MM.1S (cell line): Measurements from ENCODE around the gene NTF3.

ENCODE experiments used
- DNase-seq: peaks from one replicate; pipeline ENCODE4 v3.0.0-alpha.2; 2015
- H2AFZ ChIP-seq: fragments of 300-600 bp; sonication (generic); 2 replicates; pipeline ENCODE4 v1.6.0; 2016; ENCODE audit warnings: antibody characterized with exemption, low read length
- H3F3A ChIP-seq: fragments of 300-600 bp; sonication (generic); 2 replicates; pipeline ENCODE4 v1.6.1; 2016; ENCODE audit warnings: mild to moderate bottlenecking, antibody characterized with exemption, low read length, moderate library complexity, mixed read lengths; ENCODE audit not compliant: insufficient read depth
- H3K27ac ChIP-seq: fragments of 300-600 bp; sonication (generic); 2 replicates; pipeline ENCODE4 v1.5.1; 2016; ENCODE audit warnings: mild to moderate bottlenecking, low read length
- H3K27me3 ChIP-seq: fragments of 300-600 bp; sonication (generic); replicated peaks from 2 replicates; pipeline ENCODE4 v1.6.0; 2016; ENCODE audit warnings: low read length; ENCODE audit not compliant: insufficient read depth
- H3K36me3 ChIP-seq: fragments of 300-600 bp; sonication (generic); replicated peaks from 2 replicates; pipeline ENCODE4 v1.6.1; 2016; ENCODE audit warnings: mild to moderate bottlenecking, low read length, mixed read lengths; ENCODE audit not compliant: insufficient read depth
- H3K4me1 ChIP-seq: fragments of 300-600 bp; sonication (generic); 2 replicates; pipeline ENCODE4 v1.6.1; 2016; ENCODE audit warnings: low read length, mixed read lengths
- H3K4me2 ChIP-seq: fragments of 300-600 bp; sonication (generic); 2 replicates; pipeline ENCODE4 v1.6.0; 2016; ENCODE audit warnings: low read depth, low read length
- H3K4me3 ChIP-seq: fragments of 300-600 bp; sonication (generic); 2 replicates; pipeline ENCODE4 v1.5.1; 2016; ENCODE audit warnings: low read length, mixed read lengths
- H3K79me2 ChIP-seq: fragments of 300-600 bp; sonication (generic); 2 replicates; pipeline ENCODE4 v1.6.1; 2016; ENCODE audit warnings: mixed run types, low read length, mixed read lengths
- H3K9ac ChIP-seq: fragments of 300-600 bp; sonication (generic); 2 replicates; pipeline ENCODE4 v1.6.1; 2016; ENCODE audit warnings: low read length, mixed read lengths
- H3K9me2 ChIP-seq: fragments of 300-600 bp; sonication (generic); replicated peaks from 2 replicates; pipeline ENCODE4 v1.6.1; 2016; ENCODE audit warnings: mild to moderate bottlenecking, low read length, mixed read lengths; ENCODE audit not compliant: insufficient read depth
- H3K9me3 ChIP-seq: fragments of 300-600 bp; sonication (generic); replicated peaks from 2 replicates; pipeline ENCODE4 v1.6.1; 2016; ENCODE audit warnings: mild to moderate bottlenecking, low read length, mixed read lengths; ENCODE audit not compliant: insufficient read depth
- H4K20me1 ChIP-seq: fragments of 300-600 bp; sonication (generic); 2 replicates; pipeline ENCODE4 v1.6.1; 2016; ENCODE audit warnings: mild to moderate bottlenecking, low read length, moderate library complexity, mixed read lengths; ENCODE audit not compliant: insufficient read depth
- CTCF ChIP-seq: fragments of 300-600 bp; sonication (generic); IDR thresholded peaks from 2 replicates; pipeline ENCODE4 v1.5.1; 2016; ENCODE audit warnings: antibody characterized with exemption, low read length, mixed read lengths
- EZH2 ChIP-seq: fragments of 300-600 bp; sonication (generic); optimal IDR thresholded peaks from 2 replicates; pipeline ENCODE3; 2017; ENCODE audit warnings: low read depth, mild to moderate bottlenecking, antibody characterized with exemption, low read length, mixed read lengths
- EZH2phosphoT487 ChIP-seq: fragments of 300-600 bp; sonication (generic); IDR thresholded peaks from 2 replicates; pipeline ENCODE4 v1.6.1; 2018; ENCODE audit warnings: antibody characterized with exemption, low read length

Gene NTF3

DNA sequence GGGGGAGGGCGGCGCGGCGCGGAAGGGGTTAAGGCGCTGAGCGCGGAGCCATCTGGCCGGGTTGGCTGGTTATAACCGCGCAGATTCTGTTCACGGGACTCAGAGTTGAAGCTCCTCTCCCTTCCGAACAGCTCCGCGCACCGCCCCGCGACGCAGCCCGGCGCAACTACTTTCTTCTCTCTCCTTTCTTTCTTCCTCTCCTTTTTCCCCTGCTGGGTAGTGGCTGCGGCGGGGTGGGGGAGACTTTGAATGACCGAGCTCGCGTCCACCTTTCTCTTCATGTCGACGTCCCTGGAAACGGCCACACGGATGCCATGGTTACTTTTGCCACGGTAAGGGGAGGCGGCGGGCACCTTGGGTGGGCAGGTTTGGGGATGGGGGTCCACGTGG lies at the start of gene NTF3:
Gene NTF3 (plus strand): TSS at position 98 of the 390 bp plus-strand sequence. CDS start 217 bp downstream, at position 315.
- peaks cover 30% of the 10 kb centered on the region for H3K27me3 ChIP-seq
- DNase-seq: no peak
- no peak within 1 kb of the TSS for H3K9ac ChIP-seq
- H3K9me2 ChIP-seq: no peaks in the 10 kb centered on the region
- H3K4me1 ChIP-seq: no peaks in the 10 kb centered on the region
- no peaks in the 10 kb centered on the region for H4K20me1 ChIP-seq
- peak within 1 kb of the TSS; percentile 81 for H3K4me2 ChIP-seq
- no peaks in the 10 kb centered on the region for H3F3A ChIP-seq
- no peaks in the 10 kb centered on the region for H3K36me3 ChIP-seq
- H2AFZ ChIP-seq: 0 out of 2 replicates have a peak within 1 kb of the TSS, but pooled peaks have one; percentile 56
- peak within 1 kb of the TSS; percentile 46 for H3K4me3 ChIP-seq
- no peaks in the 10 kb centered on the region for H3K9me3 ChIP-seq
- TF ChIP-seq EZH2 (no peak), EZH2phosphoT487 (no peak), CTCF (no peak)
- no peak within 1 kb of the TSS for H3K27ac ChIP-seq
- H3K79me2 ChIP-seq: no peaks in the 10 kb centered on the region

GRCh38 chr12:5384015-5384414 lies 47.9 kb upstream of the NTF3 start:
- TF ChIP-seq CTCF (no peak), EZH2 (no peak), EZH2phosphoT487 (no peak)
- H3K9ac ChIP-seq: no peak overlapping the region
- no peak overlapping the region for H2AFZ ChIP-seq
- no peaks in the 10 kb centered on the region for H3K36me3 ChIP-seq
- no peaks in the 10 kb centered on the region for H3K9me3 ChIP-seq
- H3K79me2 ChIP-seq: no peaks in the 10 kb centered on the region
- H3K27ac ChIP-seq: no peak overlapping the region
- H3K27me3 ChIP-seq: no peaks in the 10 kb centered on the region
- no peaks in the 10 kb centered on the region for H3K9me2 ChIP-seq
- H3F3A ChIP-seq: no peaks in the 10 kb centered on the region
- no peak overlapping the region for H3K4me2 ChIP-seq
- no peaks in the 10 kb centered on the region for H4K20me1 ChIP-seq
- no peak overlapping the region for H3K4me3 ChIP-seq
- no peaks in the 10 kb centered on the region for H3K4me1 ChIP-seq
- no peak for DNase-seq

DNA sequence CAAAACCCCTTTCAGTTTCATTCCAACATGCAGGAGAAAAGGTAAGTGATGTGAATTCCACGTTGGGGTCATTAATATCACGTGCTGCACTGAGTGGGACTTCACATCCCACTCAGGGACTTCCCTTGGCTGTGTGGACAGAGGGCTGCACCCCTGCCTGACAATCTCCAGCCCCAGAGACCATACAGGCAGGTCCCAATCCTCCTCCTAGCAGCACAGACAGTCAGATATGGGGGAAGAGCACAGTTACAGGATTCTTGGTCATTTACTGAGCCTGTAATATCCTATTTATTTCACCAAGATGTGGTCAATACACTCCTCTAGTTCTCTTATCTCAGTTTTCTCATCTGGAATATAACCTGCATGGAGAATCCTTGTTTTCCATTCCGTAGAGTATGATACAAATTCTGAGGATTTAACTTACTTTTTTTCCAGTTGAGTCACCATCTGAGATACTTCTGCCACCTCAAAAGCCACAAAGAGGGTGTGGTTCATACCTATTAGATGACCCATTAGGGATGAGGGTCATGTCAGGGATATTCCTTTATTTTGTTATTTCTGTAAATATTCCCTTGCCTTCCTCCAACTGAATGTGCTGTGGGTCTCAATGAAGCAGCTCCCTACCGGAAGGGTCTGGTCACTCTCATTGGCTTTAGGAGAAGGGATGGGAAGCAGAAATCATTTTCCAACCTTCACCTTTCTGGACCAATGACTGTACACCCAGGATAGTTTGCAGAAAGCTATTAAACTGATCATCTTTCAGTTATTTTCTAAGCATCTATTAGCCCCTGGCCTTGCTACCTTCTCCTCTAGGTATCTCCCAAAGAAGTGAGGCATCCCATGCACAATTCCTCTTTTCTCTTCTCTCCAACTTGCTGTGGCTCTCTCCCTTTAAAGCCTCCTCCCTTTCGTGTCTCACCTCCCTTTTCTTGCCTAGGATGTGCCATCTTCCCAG lies 43.0 kb upstream of the NTF3 start:
- no peaks in the 10 kb centered on the region for H4K20me1 ChIP-seq
- no peaks in the 10 kb centered on the region; the same call in 1 of the 2 replicates for H3K9me3 ChIP-seq
- H3F3A ChIP-seq: no peaks in the 10 kb centered on the region
- no peak overlapping the region for H3K4me2 ChIP-seq
- no peaks in the 10 kb centered on the region for H3K79me2 ChIP-seq
- H3K27ac ChIP-seq: no peak overlapping the region
- H3K27me3 ChIP-seq: no peaks in the 10 kb centered on the region
- H3K9me2 ChIP-seq: no peaks in the 10 kb centered on the region
- TF ChIP-seq EZH2 (no peak), EZH2phosphoT487 (no peak), CTCF (no peak)
- H3K4me1 ChIP-seq: no peaks in the 10 kb centered on the region
- DNase-seq: no peak
- H2AFZ ChIP-seq: no peak overlapping the region
- H3K9ac ChIP-seq: no peak overlapping the region
- no peak overlapping the region for H3K4me3 ChIP-seq
- no peaks in the 10 kb centered on the region for H3K36me3 ChIP-seq
